C4-2B (cell line): ENCODE measurements around the gene D2HGDH.

Source experiments
- CTCF ChIP-seq: fragments of 450-650 bp; conservative IDR thresholded peaks from 2 replicates; pipeline ENCODE4 v1.5.1; 2017; ENCODE audit warnings: mild to moderate bottlenecking
- ZFX ChIP-seq: fragments of 450-650 bp; IDR thresholded peaks from 2 replicates; pipeline ENCODE4 v1.6.1; 2017

- TF ChIP-seq CTCF (no peak), ZFX (no peak)
Measured at GRCh38 chr2:241799522-241800197, 65.2 kb downstream of the D2HGDH start.
